Psoas muscle (tissue), 8 donors: ENCODE measurements around the gene CSTB. TPM values are rescaled to one million over a fixed set of nuclear protein-coding genes. Genes with fewer than 3 reads are reported as not detected.
A peak's percentile ranks its signal among the peaks of the same experiment; 100 is the strongest.

Experiments
- ATAC-seq, 4 donors: fragments of 200-7000 bp; cut with Tn5 transposase; one replicate each; pipeline ENCODE4 v1.9.1; 2020; ENCODE audit warnings: moderate library complexity in 3 of 4, mild to moderate bottlenecking in 2 of 4
- DNase-seq, 2 donors: peaks; one replicate each; pipeline ENCODE4 v3.0.0-alpha.2; 2020
- H3K27ac ChIP-seq: fragments of 200-600 bp; one replicate; pipeline ENCODE4 v1.8.0; 2022
- H3K27me3 ChIP-seq, 3 donors: fragments of 200-600 bp in 1 of 3; one replicate each; pipeline versions ENCODE4 v1.6.1 to v1.8.0; 2013 to 2022; ENCODE audit warnings: low read length in 2 of 3, mild to moderate bottlenecking in 2 of 3, moderate library complexity in 1 of 3; ENCODE audit not compliant: insufficient read depth in 3 of 3
- H3K36me3 ChIP-seq, 2 donors: fragments of 200-600 bp in 1 of 2; one replicate each; pipeline versions ENCODE4 v1.6.1 to v1.8.0; 2013 to 2022; ENCODE audit warnings: low read depth in 1 of 2, mild to moderate bottlenecking in 1 of 2, moderate library complexity in 1 of 2; ENCODE audit not compliant: insufficient read depth in 1 of 2
- H3K4me1 ChIP-seq: fragments of 200-600 bp; one replicate; pipeline ENCODE4 v1.8.0; 2022
- H3K4me3 ChIP-seq: fragments of 200-600 bp; one replicate; pipeline ENCODE4 v1.8.0; 2022; ENCODE audit warnings: mild to moderate bottlenecking
- H3K9me3 ChIP-seq: fragments of 200-600 bp; one replicate; pipeline ENCODE4 v1.8.0; 2022
- WGBS, 3 donors: extraction: QIAGEN DNeasy Blood & Tissue Kit; methylation state at CpG; one replicate each; pipeline versions ENCODE4 v1.1.6 to v1.1.7; 2013; 5-methylcytosine and 5-hydroxymethylcytosine counted together
- intact Hi-C, 2 donors: fragments of 100-400 bp; cut with DNase I; formaldehyde crosslinking; loops; one replicate each; pipeline versions ENCODE4 v1.11.0 to v1.14.2; 2022
- polyA plus RNA-seq, 3 donors: library from polyadenylated mRNA; stranded (reverse); fragments of 200-250 nt; gene quantifications; one replicate each; pipeline ENCODE4 v1.2.3, GENCODE V29; 2013
- total RNA-seq, 4 donors: library from RNA; stranded (reverse); fragmentation: NEBNext Ultra II Directional in 2 of 4; extraction: Animal tissue kit (Norgen Biotek cat#: 25700) in 2 of 4; gene quantifications; one replicate each; pipeline versions ENCODE4 v1.2.1 to v1.2.4, GENCODE V29; 2021 to 2023
- TF ChIP-seq, protein P1 (sequence below): fragments of 200-600 bp; IDR thresholded peaks from one replicate; pipeline ENCODE4 v1.8.0; 2022; ENCODE audit warnings: antibody characterized with exemption
- donor health status: healthy with polysubstance abuse.
- donor health status: DM: no; HTN: no; CAD: no; lungs with moderate emphysema.
- donor health status: Bipolar disorder and iron deficiency.
- donor health status: healthy.
- donor health status: DM: yes; HTN: yes; CAD: no.
- donor health status: DM: no; HTN: no; CAD: no.
- donor health status: DM: no; HTN: no; CAD: no.
- donor health status: DM: yes; HTN: yes; CAD: no.

The CSTB gene
- total and polyA plus RNA-seq, 7 donors, result 16.0 to 35.2 (median 21.3) TPM

GRCh38 chr21:43816611-43817071 is 40.5 kb upstream of the CSTB start:
- 75 to 79% (median 78%) methylated on average over 14 of the region's 14 CpGs for WGBS, 3 donors
- H3K4me1 ChIP-seq, result peaks cover 10% of the 10 kb centered on the region
- H3K4me3 ChIP-seq, result no peak overlapping the region
- no peaks in the 10 kb centered on the region for H3K9me3 ChIP-seq
- H3K27me3 ChIP-seq, result no peaks in the 10 kb centered on the region
- no peak overlapping the region for H3K27ac ChIP-seq
- peak; percentile 9 to 53 for DNase-seq
- intact Hi-C loops, result loop anchor here in 1 of 2 donors (10.0 kb wide), 2 partner anchors 48 to 62 kb away; partner anchors contain the start of gene AGPAT3
- H3K36me3 ChIP-seq, result no peaks in the 10 kb centered on the region
- TF ChIP-seq, protein P1, sequence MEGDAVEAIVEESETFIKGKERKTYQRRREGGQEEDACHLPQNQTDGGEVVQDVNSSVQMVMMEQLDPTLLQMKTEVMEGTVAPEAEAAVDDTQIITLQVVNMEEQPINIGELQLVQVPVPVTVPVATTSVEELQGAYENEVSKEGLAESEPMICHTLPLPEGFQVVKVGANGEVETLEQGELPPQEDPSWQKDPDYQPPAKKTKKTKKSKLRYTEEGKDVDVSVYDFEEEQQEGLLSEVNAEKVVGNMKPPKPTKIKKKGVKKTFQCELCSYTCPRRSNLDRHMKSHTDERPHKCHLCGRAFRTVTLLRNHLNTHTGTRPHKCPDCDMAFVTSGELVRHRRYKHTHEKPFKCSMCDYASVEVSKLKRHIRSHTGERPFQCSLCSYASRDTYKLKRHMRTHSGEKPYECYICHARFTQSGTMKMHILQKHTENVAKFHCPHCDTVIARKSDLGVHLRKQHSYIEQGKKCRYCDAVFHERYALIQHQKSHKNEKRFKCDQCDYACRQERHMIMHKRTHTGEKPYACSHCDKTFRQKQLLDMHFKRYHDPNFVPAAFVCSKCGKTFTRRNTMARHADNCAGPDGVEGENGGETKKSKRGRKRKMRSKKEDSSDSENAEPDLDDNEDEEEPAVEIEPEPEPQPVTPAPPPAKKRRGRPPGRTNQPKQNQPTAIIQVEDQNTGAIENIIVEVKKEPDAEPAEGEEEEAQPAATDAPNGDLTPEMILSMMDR, result no peak
- no peak for ATAC-seq

GRCh38 chr21:43815991-43816390 is 39.9 kb upstream of the CSTB start:
- 91 to 94% (median 93%) methylated on average over 14 to 15 of the region's 15 CpGs for WGBS, 3 donors
- TF ChIP-seq, protein P1, result no peak
- intact Hi-C loops, result loop anchor here in 1 of 2 donors (10.0 kb wide), 2 partner anchors 49 to 61 kb away; partner anchors contain the start of gene AGPAT3

GRCh38 chr21:43815107-43815613 is 39.1 kb upstream of the CSTB start:
- Histone ChIP-seq H3K27me3 (no peaks in the 10 kb centered on the region), H3K4me3 (no peak overlapping the region), H3K36me3 (no peaks in the 10 kb centered on the region), H3K4me1 (peaks cover 19% of the 10 kb centered on the region), H3K9me3 (no peaks in the 10 kb centered on the region), H3K27ac (no peak overlapping the region)
- ATAC-seq, result no peak
- TF ChIP-seq, protein P1, result no peak
- 30 to 43% (median 42%) methylated on average over 13 to 25 of the region's 27 CpGs for WGBS, 3 donors
- DNase-seq, result peak; percentile 13 to 48
- intact Hi-C loops, result loop anchor here in 1 of 2 donors (10.0 kb wide), 2 partner anchors 50 to 60 kb away; partner anchors contain the start of gene AGPAT3

More at GRCh38 chr21:43815991-43816390, 39.9 kb upstream of the CSTB start:
- Histone ChIP-seq H3K9me3 (no peaks in the 10 kb centered on the region), H3K4me1 (peaks cover 17% of the 10 kb centered on the region), H3K4me3 (no peak overlapping the region), H3K27me3 (no peaks in the 10 kb centered on the region), H3K27ac (no peak overlapping the region), H3K36me3 (no peaks in the 10 kb centered on the region)
- no peak for ATAC-seq
- peak in 1 of 2 donors; percentile 39 for DNase-seq

GRCh38 chr21:43814215-43815106 is 38.4 kb upstream of the CSTB start:
- Histone ChIP-seq H3K9me3 (no peaks in the 10 kb centered on the region), H3K27ac (no peak overlapping the region), H3K4me3 (no peak overlapping the region), H3K36me3 (no peaks in the 10 kb centered on the region), H3K27me3 (no peaks in the 10 kb centered on the region), H3K4me1 (peaks cover 19% of the 10 kb centered on the region)
- intact Hi-C loops, result loop anchor here (5.0 to 10.0 kb wide), 4 partner anchors 50 to 123 kb away; partner anchors contain the start of gene AGPAT3 (in 1 of the 2)
- TF ChIP-seq, protein P1, result no peak
- WGBS, 3 donors, result 62 to 66% (median 65%) methylated on average over 28 of the region's 28 CpGs
- DNase-seq, result peak in 1 of 2 donors; percentile 33
- ATAC-seq, result no peak
